ENCODE results near the gene CHPT1.
"Not testable (repeated sequence)": the region's sequence is repeated elsewhere in the genome, so short reads cannot be mapped to it uniquely, and the experiment has no call there.

Gene CHPT1

GRCh38 chr12:101729842-101730241 lies 32.4 kb downstream of the CHPT1 start:
- DNase-seq: no peak

- no peak for DNase-seq
These were observed 34.9 kb downstream of the CHPT1 start for GRCh38 chr12:101732318-101732717.

GRCh38 chr12:101733166-101733565 lies 35.7 kb downstream of the CHPT1 start:
- DNase-seq: no peak

- not testable (repeated sequence) for DNase-seq
These were observed 37.0 kb downstream of the CHPT1 start for GRCh38 chr12:101734482-101734881.

- DNase-seq: no peak
These were observed 40.0 kb downstream of the CHPT1 start for GRCh38 chr12:101737476-101737875.

- no peak for DNase-seq
These were observed 41.7 kb downstream of the CHPT1 start, which contains the start of gene SYCP3 for GRCh38 chr12:101738920-101739665. TSS of gene SYCP3 (minus strand) at chr12:101739462. CDS start at chr12:101737935, 1,527 bp downstream.

- DNase-seq: no peak
These were observed 43.1 kb downstream of the CHPT1 start for GRCh38 chr12:101740566-101740965.

GRCh38 chr12:101740980-101741379 lies 43.5 kb downstream of the CHPT1 start:
- DNase-seq: no peak

- DNase-seq: no peak
These were observed 45.8 kb downstream of the CHPT1 start for GRCh38 chr12:101743242-101743641.

GRCh38 chr12:101743724-101744472 lies 46.5 kb downstream of the CHPT1 start:
- DNase-seq: no peak

- DNase-seq: no peak
These were observed 48.0 kb downstream of the CHPT1 start for GRCh38 chr12:101745481-101745880.

- DNase-seq: no peak
These were observed 48.8 kb downstream of the CHPT1 start for GRCh38 chr12:101746196-101746595.

GRCh38 chr12:101746661-101747060 lies 49.2 kb downstream of the CHPT1 start:
- DNase-seq: no peak

GRCh38 chr12:101747697-101748096 lies 50.3 kb downstream of the CHPT1 start:
- DNase-seq: no peak

GRCh38 chr12:101748907-101749306 lies 51.5 kb downstream of the CHPT1 start:
- DNase-seq: no peak

- no peak for DNase-seq
These were observed 52.2 kb downstream of the CHPT1 start for GRCh38 chr12:101749657-101750056.

- DNase-seq: no peak
These were observed 52.7 kb downstream of the CHPT1 start for GRCh38 chr12:101750152-101750551.

GRCh38 chr12:101759396-101760047 lies 62.1 kb downstream of the CHPT1 start:
- no peak for DNase-seq

GRCh38 chr12:101761350-101761749 lies 63.9 kb downstream of the CHPT1 start:
- no peak for DNase-seq

GRCh38 chr12:101761781-101762180 lies 64.3 kb downstream of the CHPT1 start:
- DNase-seq: no peak

- DNase-seq: no peak
These were observed 65.9 kb downstream of the CHPT1 start for GRCh38 chr12:101763246-101763931.

GRCh38 chr12:101764051-101764792 lies 66.8 kb downstream of the CHPT1 start:
- no peak for DNase-seq

All from activated effector memory CD4-positive, alpha-beta T cell treated with Interleukin-2 at 50 U/mL for 16 hours (primary cell).